GM23338 (cell line): ENCODE results near the gene CPLANE1.

Experiments
- CREB1 ChIP-seq: fragments of 250-450 bp; sonication (Bioruptor Pico); IDR thresholded peaks from 2 replicates; pipeline ENCODE4 v1.5.0; 2020; ENCODE audit warnings: low read depth, mild to moderate bottlenecking, moderate library complexity
- EZH2phosphoT487 ChIP-seq: fragments of 200-600 bp; sonication (generic); IDR thresholded peaks from one replicate; pipeline ENCODE4 v1.8.1; 2018; ENCODE audit warnings: antibody characterized with exemption; ENCODE audit not compliant: unreplicated experiment
- POLR2AphosphoS5 ChIP-seq: IDR thresholded peaks from 2 replicates; pipeline ENCODE4 v1.6.1; 2016; ENCODE audit warnings: antibody characterized with exemption, low read depth
- TF ChIP-seq, protein P1 (sequence below), 2 experiments: fragments of 200-600 bp in 1 of 2; sonication (generic) in 1 of 2; conservative IDR thresholded peaks; 2 replicates each; pipeline versions ENCODE4 v1.5.1 to v1.6.1; 2016 to 2017; ENCODE audit warnings: antibody characterized with exemption in 2 of 2, low read depth in 2 of 2, mild to moderate bottlenecking in 2 of 2, moderate library complexity in 1 of 2

DNA sequence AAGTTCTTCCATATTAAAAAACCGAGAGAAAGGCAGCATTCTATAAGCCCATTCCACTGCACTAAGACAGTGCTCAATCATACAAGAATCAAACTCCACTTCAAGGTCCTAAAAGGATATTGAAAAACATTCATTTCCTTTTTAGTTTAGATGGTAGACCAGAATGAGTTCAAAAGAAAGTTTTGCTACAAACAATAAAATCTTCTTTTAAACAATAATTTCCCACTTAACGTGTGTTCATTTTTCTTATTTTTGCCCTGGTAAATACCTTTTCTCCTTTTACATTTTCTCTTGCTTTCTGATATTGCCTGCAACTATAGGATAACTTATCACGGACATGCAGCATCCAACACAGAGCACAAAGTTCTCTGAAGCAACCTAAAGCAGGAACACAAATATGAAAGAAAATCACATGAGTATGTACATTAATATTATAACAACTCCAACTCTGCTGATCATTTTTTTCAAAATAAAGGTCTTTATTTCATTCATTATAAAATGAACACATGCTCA lies 61.7 kb downstream of the CPLANE1 start:
- TF ChIP-seq CREB1 (CRISPR knock-in tag) (no peak), POLR2AphosphoS5 (no peak), EZH2phosphoT487 (no peak)
- TF ChIP-seq, protein P1, sequence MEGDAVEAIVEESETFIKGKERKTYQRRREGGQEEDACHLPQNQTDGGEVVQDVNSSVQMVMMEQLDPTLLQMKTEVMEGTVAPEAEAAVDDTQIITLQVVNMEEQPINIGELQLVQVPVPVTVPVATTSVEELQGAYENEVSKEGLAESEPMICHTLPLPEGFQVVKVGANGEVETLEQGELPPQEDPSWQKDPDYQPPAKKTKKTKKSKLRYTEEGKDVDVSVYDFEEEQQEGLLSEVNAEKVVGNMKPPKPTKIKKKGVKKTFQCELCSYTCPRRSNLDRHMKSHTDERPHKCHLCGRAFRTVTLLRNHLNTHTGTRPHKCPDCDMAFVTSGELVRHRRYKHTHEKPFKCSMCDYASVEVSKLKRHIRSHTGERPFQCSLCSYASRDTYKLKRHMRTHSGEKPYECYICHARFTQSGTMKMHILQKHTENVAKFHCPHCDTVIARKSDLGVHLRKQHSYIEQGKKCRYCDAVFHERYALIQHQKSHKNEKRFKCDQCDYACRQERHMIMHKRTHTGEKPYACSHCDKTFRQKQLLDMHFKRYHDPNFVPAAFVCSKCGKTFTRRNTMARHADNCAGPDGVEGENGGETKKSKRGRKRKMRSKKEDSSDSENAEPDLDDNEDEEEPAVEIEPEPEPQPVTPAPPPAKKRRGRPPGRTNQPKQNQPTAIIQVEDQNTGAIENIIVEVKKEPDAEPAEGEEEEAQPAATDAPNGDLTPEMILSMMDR (conservative IDR thresholded peaks at IDR 0.05; ENCODE audit: low read depth in 2 of 2), result no peak
